PC-3 (cell line): ENCODE data around the gene LAD1.

Experiments used
- EZH2 ChIP-seq: fragments of 300-600 bp; sonication (generic); IDR thresholded peaks from one replicate; pipeline ENCODE4 v1.6.1; 2017; ENCODE audit warnings: antibody characterized with exemption, mild to moderate bottlenecking, low read length; ENCODE audit not compliant: unreplicated experiment
- EZH2phosphoT487 ChIP-seq: fragments of 300-600 bp; sonication (generic); IDR thresholded peaks from 2 replicates; pipeline ENCODE4 v1.6.1; 2018; ENCODE audit warnings: mild to moderate bottlenecking, antibody characterized with exemption, low read length, borderline replicate concordance
- TF ChIP-seq, protein P1 (sequence below): fragments of 300-600 bp; sonication (generic); conservative IDR thresholded peaks from 2 replicates; pipeline ENCODE4 v1.5.1; 2017; ENCODE audit warnings: antibody characterized with exemption, low read depth, mild to moderate bottlenecking, low read length

DNA sequence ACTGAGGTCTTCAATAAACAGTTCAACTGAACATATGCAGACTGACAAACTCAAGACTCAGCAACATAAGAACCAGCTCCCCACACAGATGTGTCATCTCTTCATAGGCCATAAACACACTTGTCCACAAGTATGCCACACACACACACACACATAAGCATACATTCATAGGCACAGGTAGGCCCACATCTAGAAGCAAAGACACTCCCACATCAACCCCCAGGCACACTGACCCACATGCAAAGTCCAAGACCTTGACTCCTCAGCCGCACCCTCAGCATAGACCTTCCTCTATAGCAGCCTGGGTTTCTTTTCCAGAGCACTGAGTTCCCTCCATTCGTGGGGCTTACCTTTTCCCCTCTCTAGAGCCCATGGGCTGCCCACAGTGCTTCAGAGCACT is 1.4 kb downstream of the LAD1 start:
- TF ChIP-seq, protein P1, sequence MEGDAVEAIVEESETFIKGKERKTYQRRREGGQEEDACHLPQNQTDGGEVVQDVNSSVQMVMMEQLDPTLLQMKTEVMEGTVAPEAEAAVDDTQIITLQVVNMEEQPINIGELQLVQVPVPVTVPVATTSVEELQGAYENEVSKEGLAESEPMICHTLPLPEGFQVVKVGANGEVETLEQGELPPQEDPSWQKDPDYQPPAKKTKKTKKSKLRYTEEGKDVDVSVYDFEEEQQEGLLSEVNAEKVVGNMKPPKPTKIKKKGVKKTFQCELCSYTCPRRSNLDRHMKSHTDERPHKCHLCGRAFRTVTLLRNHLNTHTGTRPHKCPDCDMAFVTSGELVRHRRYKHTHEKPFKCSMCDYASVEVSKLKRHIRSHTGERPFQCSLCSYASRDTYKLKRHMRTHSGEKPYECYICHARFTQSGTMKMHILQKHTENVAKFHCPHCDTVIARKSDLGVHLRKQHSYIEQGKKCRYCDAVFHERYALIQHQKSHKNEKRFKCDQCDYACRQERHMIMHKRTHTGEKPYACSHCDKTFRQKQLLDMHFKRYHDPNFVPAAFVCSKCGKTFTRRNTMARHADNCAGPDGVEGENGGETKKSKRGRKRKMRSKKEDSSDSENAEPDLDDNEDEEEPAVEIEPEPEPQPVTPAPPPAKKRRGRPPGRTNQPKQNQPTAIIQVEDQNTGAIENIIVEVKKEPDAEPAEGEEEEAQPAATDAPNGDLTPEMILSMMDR = no peak
- TF ChIP-seq EZH2phosphoT487 (no peak), EZH2 (no peak)
